SK-N-SH (cell line): ENCODE measurements around the gene SRGAP1. TPM values are rescaled to one million over a fixed set of nuclear protein-coding genes. Genes with fewer than 3 reads are reported as not detected.

ENCODE experiments used
- CTCF ChIA-PET: fragments of 300-600, 350-600 bp; formaldehyde crosslinking; extraction: SDS; loops from one replicate; lab custom pipeline; 2021; lab: Yijun Ruan, JAX
- POLR2A ChIA-PET: fragments of 350-600 bp; sonication (Branson Sonifier 250); formaldehyde crosslinking; extraction: SDS; loops from one replicate; lab custom pipeline; 2020; ENCODE audit warnings: antibody characterized with exemption, inconsistent platforms; lab: Yijun Ruan, JAX
- DNase-seq: peaks from one replicate; pipeline ENCODE4 v3.0.0; 2012
- H2AFZ ChIP-seq: fragments of 200-600 bp; sonication (generic); 2 replicates; pipeline ENCODE4 v1.8.1; 2016; ENCODE audit warnings: antibody characterized with exemption, mild to moderate bottlenecking, low read depth
- H3F3A ChIP-seq: fragments of 200-600 bp; sonication (generic); replicated peaks from 2 replicates; pipeline ENCODE3; 2016; ENCODE audit warnings: antibody characterized with exemption, mild to moderate bottlenecking; ENCODE audit not compliant: insufficient read depth
- H3K27ac ChIP-seq, 2 experiments: fragments of 200-500 bp in 1 of 2; fragments of 200-600 bp in 1 of 2; sonication (Bioruptor generic) in 1 of 2; sonication (generic), shearing (Covaris generic) in 1 of 2; 2 replicates each; pipeline versions ENCODE4 v1.5.1 to v1.6.1; 2014 to 2016; ENCODE audit warnings: low read depth in 2 of 2, inconsistent platforms in 1 of 2, low read length in 1 of 2, mild to moderate bottlenecking in 1 of 2, mixed read lengths in 1 of 2
- H3K27me3 ChIP-seq: fragments of 200-600 bp; sonication (generic), shearing (Covaris generic); 2 replicates; pipeline ENCODE4 v1.6.1; 2016; ENCODE audit warnings: mixed run types; ENCODE audit not compliant: insufficient read depth
- H3K36me3 ChIP-seq, 2 experiments: fragments of 200-500 bp in 1 of 2; fragments of 200-600 bp in 1 of 2; sonication (Bioruptor generic) in 1 of 2; sonication (generic) in 1 of 2; replicated peaks in 1 of 2; 2 replicates each; pipeline versions ENCODE3 to v1.5.1; 2014 to 2016; ENCODE audit warnings: low read length in 1 of 2, mild to moderate bottlenecking in 1 of 2; ENCODE audit not compliant: insufficient read depth in 2 of 2, control insufficient read depth in 1 of 2
- H3K4me1 ChIP-seq, 2 experiments: fragments of 200-500 bp in 1 of 2; fragments of 200-600 bp in 1 of 2; sonication (Bioruptor generic) in 1 of 2; sonication (generic), shearing (Covaris generic) in 1 of 2; 2 replicates each; pipeline versions ENCODE4 v1.5.1 to v1.6.1; 2014 to 2016; ENCODE audit warnings: low read depth in 1 of 2, low read length in 1 of 2, mixed run types in 1 of 2; ENCODE audit not compliant: insufficient read depth in 2 of 2, control insufficient read depth in 1 of 2
- H3K4me2 ChIP-seq: fragments of 200-600 bp; sonication (generic), shearing (Covaris generic); 2 replicates; pipeline ENCODE4 v1.6.1; 2017; ENCODE audit warnings: mixed run types
- H3K4me3 ChIP-seq, 2 experiments: fragments of 200-500 bp in 1 of 2; fragments of 200-600 bp in 1 of 2; sonication (Bioruptor generic) in 1 of 2; sonication (generic), shearing (Covaris generic) in 1 of 2; 2 replicates each; pipeline versions ENCODE4 v1.5.1 to v1.8.1; 2014 to 2016; ENCODE audit warnings: low read depth in 2 of 2, inconsistent platforms in 1 of 2, low read length in 1 of 2, mild to moderate bottlenecking in 1 of 2, mixed read lengths in 1 of 2, moderate library complexity in 1 of 2
- H3K79me2 ChIP-seq: fragments of 200-600 bp; sonication (generic); 2 replicates; pipeline ENCODE4 v1.8.1; 2017; ENCODE audit warnings: mild to moderate bottlenecking; ENCODE audit not compliant: insufficient read depth
- H3K9ac ChIP-seq: fragments of 200-600 bp; sonication (generic); 2 replicates; pipeline ENCODE4 v1.6.1; 2017; ENCODE audit warnings: mixed run types
- H3K9me2 ChIP-seq: fragments of 200-600 bp; sonication (generic); 2 replicates; pipeline ENCODE4 v1.6.1; 2017; ENCODE audit warnings: mixed run types
- H3K9me3 ChIP-seq: fragments of 200-600 bp; sonication (generic); 2 replicates; pipeline ENCODE4 v1.6.1; 2017; ENCODE audit warnings: mixed run types, mild to moderate bottlenecking, moderate library complexity
- H4K20me1 ChIP-seq: fragments of 200-600 bp; sonication (generic); 2 replicates; pipeline ENCODE4 v1.6.1; 2017; ENCODE audit warnings: mild to moderate bottlenecking, mixed run types; ENCODE audit not compliant: insufficient read depth
- ELF1 ChIP-seq: IDR thresholded peaks from 2 replicates; pipeline ENCODE4 v1.4.0; 2012
- EP300 ChIP-seq, 2 experiments: IDR thresholded peaks; 2 replicates each; pipeline versions ENCODE4 v1.4.0 to v1.6.1; 2012; ENCODE audit warnings: borderline replicate concordance in 1 of 2, low read depth in 1 of 2, low read length in 1 of 2
- FOSL2 ChIP-seq: IDR thresholded peaks from 2 replicates; pipeline ENCODE4 v1.4.0; 2012; ENCODE audit warnings: low read depth, mild to moderate bottlenecking, moderate library complexity, borderline replicate concordance
- FOXJ3 ChIP-seq: sonication (generic); formaldehyde crosslinking; IDR thresholded peaks from 2 replicates; pipeline ENCODE4 v1.5.1; 2020; ENCODE audit warnings: mild to moderate bottlenecking, missing genetic modification reagents
- GATA2 ChIP-seq: sonication (generic); formaldehyde crosslinking; IDR thresholded peaks from 2 replicates; pipeline ENCODE4 v1.5.0; 2020; ENCODE audit warnings: mild to moderate bottlenecking, missing genetic modification reagents
- JUND ChIP-seq: IDR thresholded peaks from 2 replicates; pipeline ENCODE4 v1.4.0; 2012
- MXI1 ChIP-seq: IDR thresholded peaks from 2 replicates; pipeline ENCODE4 v1.6.1; 2012; ENCODE audit warnings: mild to moderate bottlenecking, low read depth, low read length, improper control_type of control experiment
- RAD21 ChIP-seq: IDR thresholded peaks from 2 replicates; pipeline ENCODE4 v1.6.1; 2012; ENCODE audit warnings: mild to moderate bottlenecking, low read length
- REST ChIP-seq: IDR thresholded peaks from 2 replicates; pipeline ENCODE4 v1.6.1; 2012; ENCODE audit warnings: mild to moderate bottlenecking, low read depth, low read length, moderate library complexity
- USF1 ChIP-seq: IDR thresholded peaks from 2 replicates; pipeline ENCODE4 v1.4.0; 2012; ENCODE audit warnings: low read depth, borderline replicate concordance
- ZBTB33 ChIP-seq: IDR thresholded peaks from 2 replicates; pipeline ENCODE4 v1.4.0; 2012; ENCODE audit warnings: low read depth, borderline replicate concordance
- WGBS: methylation state at CpG from one replicate; pipeline ENCODE4 v1.1.6; 2017; ENCODE audit warnings: low lambda C conversion rate; 5-methylcytosine and 5-hydroxymethylcytosine counted together
- polyA plus RNA-seq, 3 experiments: library from polyadenylated mRNA; depleted of rRNA; stranded (reverse); fragments of >200 nt; gene quantifications; 2 replicates each; pipeline ENCODE4 v1.2.3, GENCODE V29; 2012

Gene SRGAP1
- polyA plus RNA-seq, 1 of the 3 experiments (the other 2 are of a cell fraction) = 2.6 TPM

- Histone ChIP-seq H3K27ac (peak overlapping the region; percentile 28 to 72), H3K79me2 (peaks cover 15% of the 10 kb centered on the region), H3K4me1 (peaks cover 26% of the 10 kb centered on the region in 2 experiments; a peak in 3 of 4 replicates), H4K20me1 (no peaks in the 10 kb centered on the region), H3K4me2 (no peak overlapping the region), H3K9me2 (no peaks in the 10 kb centered on the region), H3K36me3 (no peaks in the 10 kb centered on the region), H3K9ac (no peak overlapping the region), H3K4me3 (no peak overlapping the region), H2AFZ (no peak overlapping the region), H3K9me3 (no peaks in the 10 kb centered on the region), H3K27me3 (no peaks in the 10 kb centered on the region), H3F3A (peaks cover 11% of the 10 kb centered on the region)
- ChIA-PET CTCF (interaction anchor here (0.6 to 1.1 kb wide), 2 partner anchors 58 to 123 kb away, joined by 3 read pairs; partner anchors contain the start of gene SRGAP1), POLR2A (no interaction called here)
- DNase-seq = no peak
- WGBS = 83% methylated on average over 5 of the region's 5 CpGs
- TF ChIP-seq ZBTB33 (no peak), FOSL2 (peak; percentile 46; the same call in 1 of the 2 replicates), EP300 (IDR thresholded peaks at IDR 0.05; ENCODE audit: borderline replicate concordance in 1 of 2, low read depth in 1 of 2, low read length in 1 of 2) (peak in 1 of 2 experiments; percentile 61; a peak in 2 of 4 replicates), FOXJ3 (CRISPR knock-in tag) (no peak), JUND (peak; percentile 53), USF1 (no peak), RAD21 (0 out of 2 replicates have a peak, but pooled peaks have one; percentile 1), GATA2 (CRISPR knock-in tag) (no peak)
Measured at GRCh38 chr12:63967358-63968145, 123.1 kb downstream of the SRGAP1 start.

- Histone ChIP-seq H3K27ac (peak overlapping the region in 1 of 2 experiments; percentile 72; a peak in 1 of 4 replicates), H4K20me1 (no peaks in the 10 kb centered on the region), H3K79me2 (peaks cover 14% of the 10 kb centered on the region), H3F3A (peaks cover 5% of the 10 kb centered on the region), H3K9me2 (no peaks in the 10 kb centered on the region), H3K4me1 (peaks cover 26% of the 10 kb centered on the region in 2 experiments; a peak in 3 of 4 replicates), H3K27me3 (no peaks in the 10 kb centered on the region), H2AFZ (no peak overlapping the region), H3K4me2 (no peak overlapping the region), H3K9ac (no peak overlapping the region), H3K9me3 (no peaks in the 10 kb centered on the region), H3K4me3 (no peak overlapping the region), H3K36me3 (no peaks in the 10 kb centered on the region)
- POLR2A ChIA-PET = no interaction called here
- TF ChIP-seq ELF1 (no peak), REST (no peak), MXI1 (no peak)
- CTCF ChIA-PET = no interaction called here
- DNase-seq = no peak
- WGBS = 95% methylated on average over 6 of the region's 6 CpGs
Measured at GRCh38 chr12:63968673-63969072, 124.2 kb downstream of the SRGAP1 start.
